TTC549 (cell line): Measurements from ENCODE around the gene POLR1A.
"Not testable (repeated sequence)": the region's sequence is repeated elsewhere in the genome, so short reads cannot be mapped to it uniquely, and the experiment has no call there.

ENCODE experiments used
- FAIRE-seq: peaks from 2 replicates; lab custom pipeline; 2012; peaks lifted over from hg19 to GRCh38; lab: Jason Lieb, UNC

POLR1A gene

GRCh38 chr2:85998071-85998991 lies 107.4 kb downstream of the POLR1A start:
- FAIRE-seq = no peak

GRCh38 chr2:85997017-85997970 lies 108.4 kb downstream of the POLR1A start:
- no peak for FAIRE-seq

- FAIRE-seq = no peak
Observed at GRCh38 chr2:85996591-85996990, 109.1 kb downstream of the POLR1A start.

- no peak for FAIRE-seq
Observed at GRCh38 chr2:85995648-85996529, 109.8 kb downstream of the POLR1A start.

GRCh38 chr2:85994897-85995647 lies 110.6 kb downstream of the POLR1A start:
- FAIRE-seq = no peak

GRCh38 chr2:85994421-85994777 lies 111.3 kb downstream of the POLR1A start:
- no peak for FAIRE-seq

- FAIRE-seq = no peak
Observed at GRCh38 chr2:85992611-85993010, 113.1 kb downstream of the POLR1A start.

GRCh38 chr2:85992053-85992452 lies 113.6 kb downstream of the POLR1A start:
- not testable (repeated sequence) for FAIRE-seq

GRCh38 chr2:85990084-85990483 lies 115.6 kb downstream of the POLR1A start:
- no peak for FAIRE-seq

- no peak for FAIRE-seq
Observed at GRCh38 chr2:85989288-85989865, 116.3 kb downstream of the POLR1A start.

- FAIRE-seq = no peak
Observed at GRCh38 chr2:85988914-85989270, 116.8 kb downstream of the POLR1A start.

- FAIRE-seq = no peak
Observed at GRCh38 chr2:85988175-85988913, 117.3 kb downstream of the POLR1A start.

- FAIRE-seq = no peak
Observed at GRCh38 chr2:85987266-85988174, 118.2 kb downstream of the POLR1A start.

GRCh38 chr2:85986121-85986520 lies 119.6 kb downstream of the POLR1A start:
- no peak for FAIRE-seq

GRCh38 chr2:85984788-85985187 lies 120.9 kb downstream of the POLR1A start:
- FAIRE-seq = no peak

GRCh38 chr2:85983766-85984165 lies 121.9 kb downstream of the POLR1A start:
- FAIRE-seq = no peak

GRCh38 chr2:85981579-85982247 lies 124.0 kb downstream of the POLR1A start:
- FAIRE-seq = no peak
